GM21360 (cell line): ENCODE measurements around the gene A3GALT2.

Source experiments
- ATAC-seq: cut with Tn5 transposase; IDR thresholded peaks from one replicate; pipeline ENCODE4 v1.9.1; 2021; ENCODE audit warnings: mild to moderate bottlenecking, moderate library complexity; ENCODE audit not compliant: unreplicated experiment

Gene A3GALT2

DNA sequence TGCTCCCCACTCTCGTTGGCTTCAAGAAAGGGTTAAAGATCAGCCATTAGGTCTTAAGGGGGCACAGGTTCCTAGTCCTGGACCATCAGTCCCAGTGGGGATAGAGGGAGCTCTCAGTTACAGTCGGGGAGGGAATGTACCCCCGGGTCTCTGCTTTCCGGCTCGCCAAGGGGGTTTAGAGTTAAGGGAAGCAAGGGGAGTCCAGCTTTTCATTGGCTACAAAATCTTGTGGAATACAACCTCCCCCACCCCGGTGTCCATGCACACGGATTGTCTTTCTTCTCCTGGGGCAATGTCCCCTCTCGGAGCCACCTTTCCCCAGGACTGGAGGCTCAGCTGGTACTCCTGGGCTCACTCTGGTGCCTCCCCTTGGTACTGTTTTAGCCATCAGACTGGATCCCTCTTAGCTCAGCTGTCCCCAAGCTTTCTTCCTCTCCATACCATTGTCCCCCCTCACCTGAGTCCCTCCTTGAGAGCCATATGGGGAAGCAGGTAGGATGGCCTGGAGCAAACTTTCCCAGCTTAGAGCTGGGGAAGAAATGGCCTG is at the start of gene A3GALT2:
Gene A3GALT2, minus strand, starts transcription at position 480 of the 547 bp plus-strand sequence. Its CDS starts 0 bp downstream, at position 480.
- no peak for ATAC-seq

DNA sequence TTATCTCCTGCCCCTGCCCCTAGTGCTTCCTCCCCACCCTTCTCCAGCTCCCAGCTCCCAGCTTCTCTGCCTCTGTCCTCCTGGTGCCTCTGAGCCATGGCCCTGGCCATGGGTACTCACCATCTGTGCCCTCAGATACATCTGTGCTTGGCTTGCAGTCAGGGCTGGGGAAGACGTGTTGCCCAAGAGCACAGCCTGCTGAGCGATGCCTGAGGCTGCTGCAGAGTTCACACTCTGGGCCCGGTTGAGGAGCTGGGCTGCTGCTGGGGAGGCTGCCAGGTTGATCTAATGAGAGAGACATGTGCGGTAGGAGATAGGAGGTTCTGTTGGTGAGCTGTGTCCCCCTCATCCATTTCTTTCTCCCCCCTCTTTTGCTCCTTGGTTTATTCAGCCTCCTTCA is 49.4 kb upstream of the A3GALT2 start:
- ATAC-seq = no peak

GRCh38 chr1:33369764-33370163 is 48.9 kb upstream of the A3GALT2 start:
- no peak for ATAC-seq

DNA sequence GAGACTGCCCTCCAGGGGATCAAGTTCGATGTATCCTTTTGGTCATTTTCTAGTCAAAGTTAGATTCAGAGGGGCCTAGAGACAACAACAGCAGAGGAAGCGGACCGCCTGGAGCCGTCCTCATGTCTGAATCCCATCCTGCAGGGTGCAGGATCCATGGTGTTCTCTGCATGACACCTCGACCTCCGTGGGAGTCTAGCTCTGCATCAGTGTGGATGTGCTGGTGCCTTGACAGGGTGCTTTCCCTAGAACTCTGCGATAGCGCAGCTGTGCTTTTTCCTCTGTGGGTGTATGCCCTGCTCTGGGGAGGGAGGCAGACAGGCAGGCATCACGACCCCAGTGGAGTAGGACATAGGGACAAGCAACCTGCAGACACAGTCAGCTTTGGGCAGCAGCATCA is 48.2 kb upstream of the A3GALT2 start:
- no peak for ATAC-seq

DNA sequence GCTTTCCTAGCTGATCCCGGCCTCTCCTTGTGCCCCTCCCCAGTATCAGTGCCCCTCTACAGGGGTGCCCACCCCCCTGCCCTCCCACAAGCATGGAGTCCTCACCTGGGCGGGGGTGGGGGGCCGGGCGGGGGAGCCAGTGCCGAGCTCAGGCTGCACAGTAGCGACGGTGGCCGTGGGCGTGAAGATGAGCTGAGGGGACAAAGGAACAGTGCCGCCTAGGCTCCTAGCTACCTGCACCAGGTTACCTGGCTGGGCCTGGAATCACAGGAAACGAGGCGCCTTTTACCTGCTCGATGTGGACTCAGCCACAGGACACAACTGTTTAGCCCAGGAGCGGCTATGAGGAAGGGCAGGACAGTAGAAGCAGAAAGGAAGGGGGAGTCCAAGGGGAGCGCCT is 47.5 kb upstream of the A3GALT2 start:
- no peak for ATAC-seq

- ATAC-seq = peak; percentile 77
These were observed 46.8 kb upstream of the A3GALT2 start for GRCh38 chr1:33367485-33368405.

DNA sequence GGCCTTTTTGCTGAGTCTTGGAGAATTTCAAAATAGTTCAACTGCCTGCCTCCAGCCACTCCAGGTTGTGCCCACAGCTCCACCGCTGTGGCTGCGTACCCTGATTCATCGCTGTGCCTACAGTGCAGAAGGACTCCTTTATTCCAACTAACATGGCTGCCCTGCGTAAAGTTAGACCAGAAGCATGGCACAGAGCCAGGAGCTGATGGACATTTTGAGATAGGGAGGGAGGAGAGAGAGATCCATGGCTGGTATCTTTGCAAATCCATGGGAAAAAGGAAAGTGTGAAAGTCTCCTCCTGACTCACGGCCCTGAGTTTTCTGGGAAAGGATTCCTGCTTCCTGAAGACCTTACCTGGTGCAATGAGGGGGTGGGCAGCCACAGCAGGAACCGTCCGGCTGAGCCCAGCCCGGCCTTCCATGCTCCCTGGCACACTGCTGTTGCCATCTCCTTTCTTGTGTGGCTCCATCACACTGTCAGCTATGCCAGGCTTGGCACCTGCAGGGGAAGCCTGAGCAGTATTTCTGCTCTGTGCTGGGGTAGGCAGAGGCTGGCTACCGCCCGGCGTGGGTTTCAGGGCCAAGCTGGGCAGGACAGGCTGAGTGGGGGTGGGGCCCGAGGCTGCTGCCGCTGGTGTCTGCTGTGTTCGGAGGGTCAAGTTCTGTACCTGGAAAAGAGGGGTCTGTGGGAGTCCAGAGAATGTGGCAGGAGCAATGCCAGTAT is 46.0 kb upstream of the A3GALT2 start:
- ATAC-seq = no peak

DNA sequence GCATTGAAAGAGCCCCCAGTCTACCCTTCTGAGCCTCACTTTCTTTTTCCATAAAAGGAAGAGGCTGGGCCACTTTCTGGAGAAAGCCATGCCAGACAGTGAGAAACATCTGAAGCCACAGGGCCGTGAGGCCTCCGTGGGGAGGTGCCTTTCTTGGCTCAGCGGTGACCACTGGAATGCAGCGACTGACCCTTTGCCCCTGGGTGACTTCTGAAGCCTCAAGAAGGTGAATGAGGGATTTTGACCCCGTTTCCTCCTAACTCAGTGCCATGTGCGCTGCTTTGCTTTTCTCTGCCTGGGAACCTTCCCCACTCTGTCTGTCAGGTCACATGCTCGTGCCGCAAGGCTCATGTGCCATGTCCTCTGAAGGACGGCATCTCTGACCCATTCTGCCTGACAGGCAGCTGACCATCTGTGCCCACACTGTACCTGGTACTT is 44.7 kb upstream of the A3GALT2 start:
- ATAC-seq = no peak

DNA sequence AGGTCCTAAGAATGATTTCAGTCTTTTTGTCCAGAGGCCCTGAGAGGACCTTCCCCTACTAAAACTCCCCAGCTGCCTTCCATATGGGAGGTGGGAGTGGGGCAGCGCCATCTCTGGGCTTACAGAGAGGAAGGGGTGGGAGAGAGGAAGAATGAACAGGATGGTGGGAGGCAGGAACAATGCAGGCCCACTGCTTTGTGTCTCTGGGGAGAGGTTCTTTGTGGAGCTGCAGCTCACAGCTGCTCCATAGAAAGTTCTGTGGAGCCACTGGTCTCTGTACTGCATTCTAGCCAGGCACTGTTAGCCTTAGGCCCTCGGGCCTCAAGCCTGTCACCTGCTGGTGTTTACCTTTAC is 43.6 kb upstream of the A3GALT2 start:
- no peak for ATAC-seq

- ATAC-seq = no peak
These were observed 42.6 kb upstream of the A3GALT2 start for GRCh38 chr1:33363470-33363861.

DNA sequence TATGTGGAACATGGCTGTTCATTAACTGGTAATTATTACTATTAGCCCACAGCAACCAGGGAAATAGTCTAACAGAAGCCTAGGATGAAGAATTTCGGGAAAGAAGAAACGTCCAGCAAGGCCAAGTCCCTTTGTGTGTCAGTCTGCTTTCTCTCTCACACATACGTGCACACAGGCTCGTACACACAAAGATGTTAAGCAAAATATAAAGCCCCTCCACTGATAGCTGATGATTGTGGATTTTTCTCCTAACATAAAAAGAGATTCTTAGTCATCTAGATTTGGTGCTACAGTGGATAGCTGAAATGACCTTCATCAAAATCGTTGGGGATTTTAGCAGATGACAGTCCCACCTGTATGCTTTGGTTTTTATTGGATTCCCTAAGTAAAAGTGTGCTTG is 42.1 kb upstream of the A3GALT2 start:
- no peak for ATAC-seq

- no peak for ATAC-seq
These were observed 40.8 kb upstream of the A3GALT2 start for GRCh38 chr1:33361532-33362235.

- no peak for ATAC-seq
These were observed 39.5 kb upstream of the A3GALT2 start for GRCh38 chr1:33360367-33360766.

GRCh38 chr1:33359931-33360330 is 39.0 kb upstream of the A3GALT2 start:
- no peak for ATAC-seq

DNA sequence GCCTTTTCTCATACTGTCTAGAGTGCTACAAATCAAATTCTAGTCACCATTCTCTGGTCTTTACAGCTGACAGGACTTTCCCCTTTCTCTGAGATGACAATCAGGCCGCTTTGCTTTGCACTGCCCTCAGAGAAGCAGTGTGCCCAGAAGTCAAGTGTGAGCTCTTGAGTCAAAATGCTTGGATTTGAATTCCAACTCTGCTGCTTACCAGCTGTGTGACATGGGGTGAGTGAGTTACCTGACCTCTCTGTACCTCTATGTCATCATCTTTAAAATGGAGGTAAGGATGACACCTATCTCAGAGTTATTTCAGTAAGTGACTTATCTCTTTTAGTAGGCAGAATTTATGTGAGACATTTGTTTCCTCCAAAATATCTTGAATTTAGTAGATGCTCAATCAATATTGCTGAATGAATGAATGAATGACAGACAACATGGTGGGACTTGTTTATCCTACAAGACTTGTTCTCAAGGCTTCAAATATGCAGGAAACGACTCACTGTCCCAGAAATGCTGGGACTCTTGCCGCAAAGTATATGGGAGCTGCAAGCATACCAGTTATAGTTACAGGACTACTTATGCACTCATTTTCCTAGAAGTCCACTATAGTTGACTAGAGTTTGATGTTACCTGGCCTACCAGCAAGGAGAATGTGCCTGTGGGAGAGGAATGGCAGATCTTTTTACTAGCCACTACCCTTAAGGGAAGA is 38.1 kb upstream of the A3GALT2 start:
- ATAC-seq = no peak

GRCh38 chr1:33358114-33358794 is 37.4 kb upstream of the A3GALT2 start:
- no peak for ATAC-seq

DNA sequence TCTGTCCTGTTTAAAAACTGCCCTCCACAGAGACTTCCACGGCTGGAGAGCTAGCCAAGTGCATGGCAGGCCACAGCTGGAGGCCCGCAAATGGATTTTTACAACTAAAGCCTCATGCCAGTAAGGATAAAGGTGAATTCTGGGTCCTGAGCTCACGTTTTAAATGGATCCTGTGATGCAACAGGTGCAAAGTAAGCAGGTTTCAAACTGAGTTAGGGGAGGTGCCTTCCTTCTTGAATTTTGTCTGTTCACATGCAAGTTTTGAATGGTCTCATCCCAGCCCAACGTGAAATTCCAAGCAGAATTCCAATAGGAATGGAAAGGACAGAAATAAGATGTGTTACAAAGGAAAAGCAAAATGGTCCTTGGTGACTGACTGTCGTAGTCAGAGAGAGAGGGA is 36.2 kb upstream of the A3GALT2 start:
- no peak for ATAC-seq

- no peak for ATAC-seq
These were observed 33.9 kb upstream of the A3GALT2 start for GRCh38 chr1:33354707-33355316.

DNA sequence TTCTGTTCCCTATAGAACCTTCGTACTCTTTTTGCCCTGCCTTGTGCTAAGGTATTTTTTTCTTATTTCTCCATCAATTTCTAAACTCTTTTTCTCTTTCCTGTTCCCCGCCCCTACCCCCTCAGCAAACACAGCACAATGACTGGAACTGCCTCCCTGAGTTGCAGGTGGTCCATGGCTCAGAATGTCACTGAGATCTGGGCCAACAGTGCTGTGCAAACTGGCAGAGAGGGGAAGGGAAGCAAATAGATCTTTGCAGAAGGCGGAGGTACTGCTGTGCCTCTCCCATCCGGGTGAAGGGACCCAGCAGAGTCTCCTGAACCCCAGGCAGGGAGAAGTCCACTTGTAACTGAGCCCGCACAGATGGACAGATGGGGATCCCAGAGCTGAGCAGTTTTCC is 32.6 kb upstream of the A3GALT2 start:
- ATAC-seq = no peak

DNA sequence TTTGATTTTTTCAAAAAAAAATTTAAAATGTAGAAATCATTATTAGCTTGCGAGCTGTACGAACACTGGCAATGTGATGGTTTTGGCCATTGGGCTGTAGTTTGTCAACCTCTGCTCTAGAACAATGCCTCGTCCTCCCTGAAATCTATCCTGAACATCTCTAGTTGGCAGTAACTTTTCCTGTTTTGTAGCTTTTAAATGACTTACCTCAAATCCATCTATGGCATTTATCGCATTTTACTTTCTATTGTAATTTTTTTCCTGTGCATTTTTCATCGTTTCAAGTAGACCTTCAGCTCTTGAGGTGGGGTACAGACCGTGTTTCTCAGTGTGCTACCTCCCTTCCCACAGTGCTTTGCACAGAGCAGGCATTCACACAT is 30.4 kb upstream of the A3GALT2 start:
- no peak for ATAC-seq
